GM12878 (cell line): ENCODE data around the gene GPC5. TPM values are rescaled to one million over a fixed set of nuclear protein-coding genes. Genes with fewer than 3 reads are reported as not detected.

Experiments
- ATAC-seq: fragments of 200-7000 bp; cut with Tn5 transposase; 3 replicates; pipeline ENCODE4 v1.9.1; 2020; ENCODE audit warnings: mild to moderate bottlenecking, moderate library complexity
- BruUV-seq: library from RNA; stranded (reverse); fragments of 400-500 nt; replicated peaks from 2 replicates; lab custom pipeline; 2021; lab: Mats Ljungman, UMichigan
- CTCF ChIA-PET: fragments of 300-600 bp; sonication (Branson Sonifier 250); formaldehyde crosslinking; extraction: SDS; loops from one replicate; lab custom pipeline; 2021; ENCODE audit warnings: inconsistent platforms; lab: Yijun Ruan, JAX
- POLR2A ChIA-PET: fragments of 350-600 bp; formaldehyde crosslinking; extraction: SDS; loops from one replicate; lab custom pipeline; 2021; ENCODE audit warnings: inconsistent platforms; lab: Charles Lee
- RAD21 ChIA-PET: fragments of 300-600 bp; sonication (Branson Sonifier 250); formaldehyde crosslinking; loops from one replicate; lab custom pipeline; 2023; ENCODE audit warnings: antibody characterized with exemption; ENCODE audit not compliant: unreplicated experiment; lab: Charles Lee
- SMC1A ChIA-PET: fragments of 300-600 bp; sonication (Branson Sonifier 250); formaldehyde crosslinking; loops from one replicate; lab custom pipeline; 2023; ENCODE audit not compliant: unreplicated experiment, uncharacterized antibody; lab: Charles Lee
- DNase-seq: peaks from one replicate; pipeline ENCODE4 v3.0.0-alpha.2; 2011; ENCODE audit warnings: low read depth, low spot score
- FAIRE-seq: peaks from 3 replicates; lab custom pipeline; 2011; peaks lifted over from hg19 to GRCh38; lab: Jason Lieb, UNC
- H2AFZ ChIP-seq: 2 replicates; pipeline ENCODE4 v1.6.0; 2011; ENCODE audit warnings: low read depth, low read length, control low read depth; ENCODE audit not compliant: control insufficient read depth
- H3K27ac ChIP-seq: 2 replicates; pipeline ENCODE4 v1.5.1; 2011; ENCODE audit warnings: control low read depth; ENCODE audit not compliant: control insufficient read depth, insufficient read depth
- H3K27me3 ChIP-seq, 2 experiments: replicated peaks in 1 of 2; 2 replicates each; pipeline versions ENCODE4 v1.6.0 to v1.6.1; 2011; ENCODE audit warnings: low read length in 1 of 2; ENCODE audit not compliant: control insufficient read depth in 2 of 2, insufficient read depth in 2 of 2
- H3K36me3 ChIP-seq, 2 experiments: 2 replicates each; pipeline ENCODE4 v1.5.1; 2011; ENCODE audit warnings: low read length in 1 of 2; ENCODE audit not compliant: control insufficient read depth in 2 of 2, insufficient read depth in 2 of 2
- H3K4me1 ChIP-seq: 2 replicates; pipeline ENCODE4 v1.6.1; 2011; ENCODE audit warnings: mild to moderate bottlenecking, low read length, moderate library complexity, mixed read lengths; ENCODE audit not compliant: control insufficient read depth, insufficient read depth
- H3K4me2 ChIP-seq: 2 replicates; pipeline ENCODE4 v1.6.0; 2011; ENCODE audit warnings: control low read depth; ENCODE audit not compliant: control insufficient read depth, insufficient read depth
- H3K4me3 ChIP-seq: fragments of 200-600 bp; sonication (generic); 2 replicates; pipeline ENCODE4 v1.5.1; 2016
- H3K79me2 ChIP-seq: 2 replicates; pipeline ENCODE4 v1.6.0; 2011; ENCODE audit warnings: low read length; ENCODE audit not compliant: control insufficient read depth, insufficient read depth
- H3K9ac ChIP-seq: 2 replicates; pipeline ENCODE4 v1.8.0; 2011; ENCODE audit warnings: low read length, control low read depth, mixed read lengths; ENCODE audit not compliant: control insufficient read depth, insufficient read depth
- H3K9me3 ChIP-seq: replicated peaks from 3 replicates; pipeline ENCODE4 v1.5.1; 2011; ENCODE audit warnings: mild to moderate bottlenecking, low read length; ENCODE audit not compliant: control insufficient read depth, insufficient read depth
- H4K20me1 ChIP-seq: 2 replicates; pipeline ENCODE4 v1.6.0; 2011; ENCODE audit not compliant: control insufficient read depth, insufficient read depth
- ATF3 ChIP-seq: IDR thresholded peaks from 2 replicates; pipeline ENCODE4 v1.6.1; 2011; ENCODE audit warnings: low read depth, mild to moderate bottlenecking, low read length, moderate library complexity, borderline replicate concordance; ENCODE audit errors: extremely low read depth
- DPF2 ChIP-seq: fragments of 450-650 bp; IDR thresholded peaks from 2 replicates; pipeline ENCODE4 v1.6.1; 2017; ENCODE audit warnings: mild to moderate bottlenecking
- GABPA ChIP-seq: IDR thresholded peaks from 2 replicates; pipeline ENCODE4 v1.6.1; 2014; ENCODE audit warnings: antibody characterized with exemption, low read depth, mild to moderate bottlenecking, inconsistent platforms
- IKZF1 ChIP-seq: fragments of 450-650 bp; conservative IDR thresholded peaks from 2 replicates; pipeline ENCODE4 v1.6.1; 2017; ENCODE audit warnings: antibody characterized with exemption, mild to moderate bottlenecking
- IRF4 ChIP-seq: IDR thresholded peaks from 2 replicates; pipeline ENCODE4 v1.6.1; 2011; ENCODE audit warnings: low read depth, low read length
- MYB ChIP-seq: fragments of 150-350 bp; IDR thresholded peaks from 2 replicates; pipeline ENCODE4 v1.6.1; 2014; ENCODE audit warnings: mild to moderate bottlenecking, low read depth, low read length, borderline replicate concordance
- NFXL1 ChIP-seq: fragments of 450-650 bp; IDR thresholded peaks from 2 replicates; pipeline ENCODE4 v1.6.1; 2017; ENCODE audit warnings: antibody characterized with exemption, mild to moderate bottlenecking, borderline replicate concordance
- RELA ChIP-seq: fragments of 450-650 bp; IDR thresholded peaks from 2 replicates; pipeline ENCODE4 v1.8.0; 2014; ENCODE audit warnings: borderline replicate concordance; ENCODE audit not compliant: partially characterized antibody
- SIN3A ChIP-seq: IDR thresholded peaks from 2 replicates; pipeline ENCODE4 v1.6.1; 2012; ENCODE audit warnings: low read depth, low read length, improper control_type of control experiment
- SP1 ChIP-seq: IDR thresholded peaks from one replicate; pipeline ENCODE4 v1.6.1; 2011; ENCODE audit warnings: low read depth, low read length
- TAF1 ChIP-seq: IDR thresholded peaks from 2 replicates; pipeline ENCODE4 v1.6.1; 2011; ENCODE audit warnings: mild to moderate bottlenecking, low read depth, low read length, borderline replicate concordance
- ZBED1 ChIP-seq: IDR thresholded peaks from 2 replicates; pipeline ENCODE4 v1.6.1; 2016; ENCODE audit warnings: borderline replicate concordance
- ZNF687 ChIP-seq: fragments of 450-650 bp; IDR thresholded peaks from 2 replicates; pipeline ENCODE4 v1.6.1; 2017; ENCODE audit warnings: mild to moderate bottlenecking, moderate library complexity
- WGBS: methylation state at CpG from one replicate; pipeline ENCODE4 v1.1.6; 2016; ENCODE audit warnings: low lambda C conversion rate; ENCODE audit not compliant: insufficient replicate concordance, insufficient coverage; ENCODE audit errors: missing lambda C conversion rate; 5-methylcytosine and 5-hydroxymethylcytosine counted together
- in situ Hi-C: fragments of 300-500 bp; cut with MboI; formaldehyde crosslinking; loops from 9 replicates; pipeline ENCODE4 v1.14.3; 2018; ENCODE audit warnings: mixed read lengths
- intact Hi-C: fragments of 100-400 bp; cut with micrococcal nuclease; formaldehyde crosslinking; loops from one replicate; pipeline ENCODE4 v1.14.2; 2022; ENCODE audit not compliant: unreplicated experiment
- polyA plus RNA-seq, 11 experiments: library from polyadenylated mRNA; depleted of rRNA in 4 of 11; unstranded in 6 of 11; stranded (reverse) in 5 of 11; fragments of >200 nt; fragmentation: Nextera tagmentation in 4 of 11; fragmentation: Illumina TruSeq in 1 of 11; extraction: Ambion mirVana in 4 of 11; extraction: Trizol in 1 of 11; gene quantifications; 1 replicate in 1 of 11; 2 replicates in 10 of 11; pipeline versions ENCODE4 v1.2.1 to v1.2.3, GENCODE V29; 2011 to 2016; ENCODE audit warnings: inconsistent platforms in 2 of 11, missing spikeins in 2 of 11, low read depth in 1 of 11
- total RNA-seq, 4 experiments: library from RNA; depleted of rRNA in 3 of 4; stranded (reverse); fragments of >200 nt in 3 of 4; fragmentation: Illumina TruSeq in 1 of 4; extraction: Trizol in 1 of 4; gene quantifications; 2 replicates each; pipeline versions ENCODE4 v1.2.1 to v1.2.3, GENCODE V29; 2013 to 2021
- TF ChIP-seq, protein P1 (sequence below): fragments of 450-650 bp; IDR thresholded peaks from 2 replicates; pipeline ENCODE4 v1.6.1; 2017; ENCODE audit warnings: mild to moderate bottlenecking, low read depth, inconsistent platforms; ENCODE audit not compliant: poor library complexity, severe bottlenecking
- TF ChIP-seq, protein P2 (sequence below): fragments of 450-650 bp; IDR thresholded peaks from 2 replicates; pipeline ENCODE4 v1.6.1; 2017; ENCODE audit warnings: borderline replicate concordance
- TF ChIP-seq, protein P3 (sequence below): fragments of 450-650 bp; IDR thresholded peaks from 2 replicates; pipeline ENCODE4 v1.6.1; 2017; ENCODE audit warnings: low read depth, mild to moderate bottlenecking, moderate library complexity

GPC5 gene
- total and polyA plus RNA-seq, 10 of the 15 experiments (the other 5 are each of a cell fraction or from before 2014, with no cell fraction given) = 0.05 to 0.87 (median 0.44) TPM; not detected in 1

- no peak for FAIRE-seq
- 26% methylated on average over 5 of the region's 5 CpGs for WGBS
Observed at GRCh38 chr13:92658293-92658692, 1259.9 kb downstream of the GPC5 start.

More at GRCh38 chr13:92658293-92658692, 1259.9 kb downstream of the GPC5 start:
- ChIA-PET SMC1A (no interaction called here), CTCF (no interaction called here), RAD21 (no interaction called here), POLR2A (no interaction called here)
- in situ Hi-C loops (no loop called here), intact Hi-C loops (no loop called here)
- H3K27ac ChIP-seq = no peak overlapping the region
- no TSS peak for BruUV-seq
- no peak overlapping the region for H3K4me3 ChIP-seq
- no peaks in the 10 kb centered on the region for H3K4me1 ChIP-seq
- DNase-seq (no peak), ATAC-seq (no peak)
- H3K9ac ChIP-seq = no peak overlapping the region
- no peaks in the 10 kb centered on the region for H3K27me3 ChIP-seq
- H3K4me2 ChIP-seq = no peak overlapping the region
- H3K9me3 ChIP-seq = no peaks in the 10 kb centered on the region
- H4K20me1 ChIP-seq = no peaks in the 10 kb centered on the region
- H3K79me2 ChIP-seq = no peaks in the 10 kb centered on the region
- H2AFZ ChIP-seq = no peak overlapping the region
- no peak for TF ChIP-seq IKZF1
- TF ChIP-seq MYB = no peak
- no peak for TF ChIP-seq DPF2
- TF ChIP-seq NFXL1 = no peak
- TF ChIP-seq ZNF687 = no peak
- TF ChIP-seq ZBED1 = no peak
- TF ChIP-seq SIN3A = no peak
- TF ChIP-seq, protein P1, sequence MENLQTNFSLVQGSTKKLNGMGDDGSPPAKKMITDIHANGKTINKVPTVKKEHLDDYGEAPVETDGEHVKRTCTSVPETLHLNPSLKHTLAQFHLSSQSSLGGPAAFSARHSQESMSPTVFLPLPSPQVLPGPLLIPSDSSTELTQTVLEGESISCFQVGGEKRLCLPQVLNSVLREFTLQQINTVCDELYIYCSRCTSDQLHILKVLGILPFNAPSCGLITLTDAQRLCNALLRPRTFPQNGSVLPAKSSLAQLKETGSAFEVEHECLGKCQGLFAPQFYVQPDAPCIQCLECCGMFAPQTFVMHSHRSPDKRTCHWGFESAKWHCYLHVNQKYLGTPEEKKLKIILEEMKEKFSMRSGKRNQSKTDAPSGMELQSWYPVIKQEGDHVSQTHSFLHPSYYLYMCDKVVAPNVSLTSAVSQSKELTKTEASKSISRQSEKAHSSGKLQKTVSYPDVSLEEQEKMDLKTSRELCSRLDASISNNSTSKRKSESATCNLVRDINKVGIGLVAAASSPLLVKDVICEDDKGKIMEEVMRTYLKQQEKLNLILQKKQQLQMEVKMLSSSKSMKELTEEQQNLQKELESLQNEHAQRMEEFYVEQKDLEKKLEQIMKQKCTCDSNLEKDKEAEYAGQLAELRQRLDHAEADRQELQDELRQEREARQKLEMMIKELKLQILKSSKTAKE = no peak
- no peak for TF ChIP-seq RELA
- TF ChIP-seq, protein P2, sequence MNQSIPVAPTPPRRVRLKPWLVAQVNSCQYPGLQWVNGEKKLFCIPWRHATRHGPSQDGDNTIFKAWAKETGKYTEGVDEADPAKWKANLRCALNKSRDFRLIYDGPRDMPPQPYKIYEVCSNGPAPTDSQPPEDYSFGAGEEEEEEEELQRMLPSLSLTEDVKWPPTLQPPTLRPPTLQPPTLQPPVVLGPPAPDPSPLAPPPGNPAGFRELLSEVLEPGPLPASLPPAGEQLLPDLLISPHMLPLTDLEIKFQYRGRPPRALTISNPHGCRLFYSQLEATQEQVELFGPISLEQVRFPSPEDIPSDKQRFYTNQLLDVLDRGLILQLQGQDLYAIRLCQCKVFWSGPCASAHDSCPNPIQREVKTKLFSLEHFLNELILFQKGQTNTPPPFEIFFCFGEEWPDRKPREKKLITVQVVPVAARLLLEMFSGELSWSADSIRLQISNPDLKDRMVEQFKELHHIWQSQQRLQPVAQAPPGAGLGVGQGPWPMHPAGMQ = no peak
- TF ChIP-seq ATF3 = no peak
- no peak for TF ChIP-seq TAF1
- TF ChIP-seq, protein P3, sequence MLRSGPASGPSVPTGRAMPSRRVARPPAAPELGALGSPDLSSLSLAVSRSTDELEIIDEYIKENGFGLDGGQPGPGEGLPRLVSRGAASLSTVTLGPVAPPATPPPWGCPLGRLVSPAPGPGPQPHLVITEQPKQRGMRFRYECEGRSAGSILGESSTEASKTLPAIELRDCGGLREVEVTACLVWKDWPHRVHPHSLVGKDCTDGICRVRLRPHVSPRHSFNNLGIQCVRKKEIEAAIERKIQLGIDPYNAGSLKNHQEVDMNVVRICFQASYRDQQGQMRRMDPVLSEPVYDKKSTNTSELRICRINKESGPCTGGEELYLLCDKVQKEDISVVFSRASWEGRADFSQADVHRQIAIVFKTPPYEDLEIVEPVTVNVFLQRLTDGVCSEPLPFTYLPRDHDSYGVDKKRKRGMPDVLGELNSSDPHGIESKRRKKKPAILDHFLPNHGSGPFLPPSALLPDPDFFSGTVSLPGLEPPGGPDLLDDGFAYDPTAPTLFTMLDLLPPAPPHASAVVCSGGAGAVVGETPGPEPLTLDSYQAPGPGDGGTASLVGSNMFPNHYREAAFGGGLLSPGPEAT = no peak
- no peak for TF ChIP-seq SP1
- TF ChIP-seq IRF4 = no peak
- TF ChIP-seq GABPA = no peak
- H3K36me3 ChIP-seq = no peaks in the 10 kb centered on the region
